GM11168 (cell line): ENCODE results near the gene GRXCR2.
"Not testable (repeated sequence)": the region's sequence is repeated elsewhere in the genome, so short reads cannot be mapped to it uniquely, and the experiment has no call there.

Experiments
- in situ Hi-C: fragments of 300-500 bp; cut with MboI; formaldehyde crosslinking; loops from one replicate; pipeline ENCODE4 v1.12.0; 2022; ENCODE audit warnings: low sequenced_read_pairs; ENCODE audit not compliant: unreplicated experiment

Gene GRXCR2

DNA sequence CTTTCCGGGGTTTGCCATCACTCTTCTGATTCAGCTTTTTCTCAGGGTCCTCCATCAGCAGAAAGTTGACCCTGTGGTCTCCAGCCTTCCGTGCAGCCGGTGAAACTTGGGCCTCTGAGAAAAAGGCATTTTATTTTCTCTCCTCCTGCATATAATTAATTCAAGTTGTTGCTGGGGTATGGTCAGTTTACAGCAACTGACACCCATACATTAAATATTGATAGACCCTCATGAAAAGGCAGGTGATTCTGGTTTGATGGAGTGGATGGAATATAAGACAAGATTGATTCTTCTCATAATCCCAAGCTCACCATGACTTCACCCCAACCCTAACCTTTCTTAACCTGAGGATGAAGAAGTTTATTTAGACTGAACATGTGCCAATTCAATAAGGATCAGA lies at the start of gene GRXCR2:
TSS of gene GRXCR2 (minus strand) at position 101 of the 400 bp plus-strand sequence. CDS start at position 55, 46 bp downstream.
- in situ Hi-C loops = no loop called here

DNA sequence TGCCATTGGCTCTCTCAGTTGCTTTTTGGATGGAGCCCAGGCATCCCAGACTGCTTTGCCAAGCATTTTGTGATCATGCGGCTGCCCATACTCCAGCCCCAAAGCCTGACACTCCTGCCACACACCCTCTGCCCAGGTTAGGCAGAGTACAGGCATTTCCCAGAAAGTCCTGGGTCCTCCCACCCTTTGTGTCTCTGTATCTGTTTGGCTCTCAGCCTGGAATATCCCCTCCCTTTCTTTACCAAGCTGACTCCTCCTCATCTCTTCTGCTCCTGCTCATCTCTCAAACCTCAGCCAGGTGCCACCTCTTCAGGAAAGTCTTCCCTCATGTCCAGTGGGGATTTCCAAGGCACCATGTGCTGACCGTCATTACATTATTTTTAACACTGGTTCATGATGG lies 49.2 kb upstream of the GRXCR2 start:
- in situ Hi-C loops = no loop called here

- in situ Hi-C loops = no loop called here
Measured at GRCh38 chr5:145921211-145921610, 48.4 kb upstream of the GRXCR2 start.

DNA sequence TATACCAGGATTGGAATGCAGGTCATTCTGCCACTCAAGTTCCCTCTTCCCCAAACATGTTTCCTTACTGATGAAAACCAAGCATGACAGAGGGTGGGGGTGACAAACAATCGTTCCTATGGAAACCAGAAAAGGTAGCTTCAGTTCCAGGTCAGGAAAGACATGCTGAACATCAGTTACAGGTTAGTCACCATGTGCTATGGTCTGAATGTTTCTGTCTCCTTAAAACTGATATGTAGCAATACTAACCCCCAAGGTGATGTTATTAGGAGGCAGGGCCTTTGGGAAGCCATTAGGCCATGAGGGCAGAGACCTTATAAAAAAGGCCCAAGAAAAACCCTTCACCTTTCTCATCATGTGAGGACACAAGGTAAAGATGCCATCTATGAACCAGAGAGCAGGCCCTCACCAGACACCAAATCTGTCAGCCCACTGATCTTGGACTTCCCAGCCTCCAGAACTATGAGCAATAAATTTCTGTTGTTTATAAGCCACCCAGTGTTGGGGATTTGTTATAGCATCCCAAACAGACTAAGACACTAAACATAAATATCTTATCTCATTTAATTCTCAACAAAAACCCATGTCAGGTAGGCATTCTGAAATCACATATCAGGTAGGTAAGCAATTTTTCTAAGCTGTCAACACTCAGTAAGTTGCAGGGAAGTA lies 47.9 kb upstream of the GRXCR2 start:
- in situ Hi-C loops = no loop called here

DNA sequence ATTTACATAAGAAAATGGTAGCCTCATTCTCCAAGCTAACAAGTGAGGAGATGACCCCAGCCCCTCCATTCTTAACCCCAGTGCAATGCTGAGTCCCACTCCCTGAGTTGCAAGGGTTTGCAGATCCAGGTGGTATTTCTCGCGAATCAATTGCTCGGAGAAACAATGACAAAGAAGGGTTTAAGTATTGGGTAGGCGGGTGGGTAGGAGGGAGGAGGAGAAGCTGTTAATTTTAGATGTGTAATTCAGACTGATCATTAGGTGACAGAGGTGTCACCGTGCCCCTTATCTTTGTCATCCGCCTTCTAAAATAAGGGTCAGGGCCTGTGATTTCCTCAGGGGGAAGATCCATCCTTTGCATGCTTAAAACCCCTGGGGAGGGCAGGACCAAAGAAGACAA lies 46.6 kb upstream of the GRXCR2 start:
- in situ Hi-C loops = no loop called here

- in situ Hi-C loops = no loop called here
Measured at GRCh38 chr5:145918397-145918796, 45.6 kb upstream of the GRXCR2 start.

- in situ Hi-C loops = no loop called here
Measured at GRCh38 chr5:145917288-145917687, 44.5 kb upstream of the GRXCR2 start.

DNA sequence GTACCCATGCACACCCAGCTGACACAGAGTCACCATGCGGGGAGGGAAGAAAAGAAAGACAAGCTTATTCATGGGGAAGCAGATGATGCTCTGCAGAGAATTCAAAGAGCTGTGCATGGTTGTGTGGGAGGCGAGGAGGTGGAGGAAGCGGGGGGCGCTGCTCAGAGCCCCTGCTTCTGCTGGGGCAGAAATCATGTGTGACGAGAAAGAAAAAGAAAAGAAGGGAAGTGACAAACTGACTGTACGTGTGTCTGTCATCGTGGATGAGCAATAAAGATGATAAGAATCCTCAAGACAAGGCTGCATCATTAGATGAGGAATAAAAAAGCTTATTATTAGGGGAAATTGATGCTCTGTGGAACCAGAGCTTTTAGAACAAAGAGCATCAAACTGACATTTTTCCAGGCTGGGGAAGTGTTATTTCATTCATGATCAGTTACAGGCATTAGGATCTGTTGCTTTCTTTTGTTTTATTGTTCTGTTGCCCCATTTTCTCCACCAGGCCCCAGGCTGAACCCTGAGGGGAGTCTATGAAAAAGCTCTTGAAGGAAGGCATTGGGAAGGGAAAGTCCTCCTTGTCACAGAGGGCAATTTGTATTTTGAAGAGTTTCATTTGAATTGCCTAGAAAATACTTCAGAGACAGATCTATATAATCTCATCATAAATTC lies 43.3 kb upstream of the GRXCR2 start:
- in situ Hi-C loops = no loop called here

DNA sequence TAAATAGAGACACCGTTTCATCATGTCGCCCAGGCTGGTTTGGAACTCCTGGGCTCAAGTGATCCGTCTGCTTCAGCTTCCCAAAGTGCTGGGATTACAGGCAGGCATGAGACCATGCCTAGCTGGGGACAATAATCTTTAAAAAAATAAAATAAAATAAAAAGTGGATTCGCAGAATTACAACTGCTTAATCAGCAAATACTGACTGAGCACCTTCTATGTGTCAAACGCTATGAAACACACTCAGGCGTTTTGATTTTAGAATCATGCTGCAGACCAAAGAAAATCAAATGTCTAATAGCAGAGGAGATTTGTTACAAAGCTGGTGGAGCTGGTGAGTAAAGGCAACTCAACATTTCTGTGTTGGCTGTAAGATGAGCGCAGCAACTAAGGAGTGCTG lies 40.9 kb upstream of the GRXCR2 start:
- in situ Hi-C loops = no loop called here

GRCh38 chr5:145912594-145912993 lies 39.8 kb upstream of the GRXCR2 start:
- in situ Hi-C loops = no loop called here

DNA sequence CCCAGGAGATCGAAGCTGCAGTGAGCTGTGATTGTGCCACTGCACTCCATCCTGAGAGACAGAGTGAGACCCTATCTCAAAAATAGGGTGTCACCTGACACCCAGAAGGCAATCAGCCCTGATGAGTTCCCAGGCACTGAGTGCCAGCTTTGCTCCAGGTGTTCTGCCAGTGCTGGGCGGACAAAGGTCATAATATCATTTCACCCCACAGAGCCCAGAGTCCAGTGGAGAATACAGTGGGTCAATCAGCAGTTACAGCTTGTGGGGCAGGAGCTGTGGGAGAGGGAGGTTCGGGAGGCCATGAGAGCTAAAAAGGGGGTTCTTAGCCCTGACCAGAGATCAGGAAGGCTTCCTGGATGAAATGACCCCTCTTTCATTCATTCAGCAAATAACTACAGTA lies 39.2 kb upstream of the GRXCR2 start:
- in situ Hi-C loops = no loop called here

- in situ Hi-C loops = no loop called here
Measured at GRCh38 chr5:145911164-145911563, 38.4 kb upstream of the GRXCR2 start.

GRCh38 chr5:145908206-145908960 lies 35.6 kb upstream of the GRXCR2 start:
- in situ Hi-C loops = no loop called here

GRCh38 chr5:145906401-145906800 lies 33.6 kb upstream of the GRXCR2 start:
- in situ Hi-C loops = no loop called here

GRCh38 chr5:145904743-145905142 lies 31.9 kb upstream of the GRXCR2 start:
- in situ Hi-C loops = no loop called here

- in situ Hi-C loops = no loop called here
Measured at GRCh38 chr5:145903867-145904266, 31.1 kb upstream of the GRXCR2 start.

- in situ Hi-C loops = no loop called here
Measured at GRCh38 chr5:145903113-145903512, 30.3 kb upstream of the GRXCR2 start.

DNA sequence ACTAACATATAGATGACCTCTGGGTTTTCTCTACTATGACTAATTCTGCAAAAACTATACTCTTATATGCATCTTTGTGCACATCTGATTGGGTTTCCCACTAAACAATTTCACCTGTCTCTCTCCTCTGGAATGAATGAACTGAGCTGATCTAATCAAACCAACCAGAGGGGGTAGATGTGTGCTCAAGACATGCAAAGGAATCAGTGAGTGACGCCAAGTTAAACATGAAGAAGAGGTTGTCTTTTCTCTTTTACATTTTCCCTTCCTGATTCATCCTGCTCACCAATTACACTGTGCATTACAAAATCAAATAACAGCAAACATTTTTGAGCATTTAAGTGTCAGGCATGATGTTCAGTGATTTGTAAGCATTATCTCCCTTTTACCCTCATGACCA lies 29.6 kb upstream of the GRXCR2 start:
- in situ Hi-C loops = no loop called here

- in situ Hi-C loops = no loop called here
Measured at GRCh38 chr5:145898171-145898570, 25.4 kb upstream of the GRXCR2 start.

DNA sequence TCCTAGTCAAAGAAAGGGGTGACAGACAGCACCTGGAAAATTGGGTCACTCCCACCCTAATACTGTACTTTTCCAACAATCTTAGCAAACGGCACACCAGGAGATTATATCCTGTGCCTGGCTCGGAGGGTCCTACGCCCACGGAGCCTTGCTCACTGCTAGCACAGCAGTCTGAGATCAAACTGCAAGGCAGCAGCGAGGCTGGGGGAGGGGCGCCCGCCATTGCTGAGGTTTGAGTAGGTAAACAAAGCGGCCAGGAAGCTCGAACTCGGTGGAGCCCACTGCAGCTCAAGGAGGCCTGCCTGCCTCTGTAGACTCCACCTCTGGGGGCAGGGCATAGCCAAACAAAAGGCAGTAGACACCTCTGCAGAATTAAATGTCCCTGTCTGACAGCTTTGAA lies 18.6 kb upstream of the GRXCR2 start:
- in situ Hi-C loops = not testable (repeated sequence)

GRCh38 chr5:145889611-145890010 lies 16.8 kb upstream of the GRXCR2 start:
- in situ Hi-C loops = no loop called here
